ENCODE measurements around the gene ZMYND8.

The ZMYND8 gene

GRCh38 chr20:47287609-47288144 is 68.8 kb downstream of the ZMYND8 start:
- FAIRE-seq (no peak), DNase-seq (ENCODE audit: insufficient read length, low spot score) (no peak)
- no peak for TF ChIP-seq CTCF (IDR thresholded peaks at IDR 0.05; ENCODE audit: insufficient read depth, missing control alignments)

GRCh38 chr20:47286681-47287080 is 69.8 kb downstream of the ZMYND8 start:
- no peak for TF ChIP-seq CTCF (IDR thresholded peaks at IDR 0.05; ENCODE audit: insufficient read depth, missing control alignments)
- FAIRE-seq (no peak), DNase-seq (ENCODE audit: insufficient read length, low spot score) (no peak)

GRCh38 chr20:47285189-47285588 is 71.3 kb downstream of the ZMYND8 start:
- FAIRE-seq: no peak
- no peak for TF ChIP-seq CTCF (IDR thresholded peaks at IDR 0.05; ENCODE audit: insufficient read depth, missing control alignments)
- DNase-seq (ENCODE audit: insufficient read length, low spot score): no peak

- FAIRE-seq: no peak
- TF ChIP-seq CTCF (IDR thresholded peaks at IDR 0.05; ENCODE audit: insufficient read depth, missing control alignments): no peak
- no peak for DNase-seq (ENCODE audit: insufficient read length, low spot score)
Measured at GRCh38 chr20:47284373-47284772, 72.1 kb downstream of the ZMYND8 start.

- TF ChIP-seq CTCF (IDR thresholded peaks at IDR 0.05; ENCODE audit: insufficient read depth, missing control alignments): no peak
- no peak for FAIRE-seq
- no peak for DNase-seq (ENCODE audit: insufficient read length, low spot score)
Measured at GRCh38 chr20:47283411-47283810, 73.1 kb downstream of the ZMYND8 start.

GRCh38 chr20:47282864-47283263 is 73.6 kb downstream of the ZMYND8 start:
- DNase-seq (ENCODE audit: insufficient read length, low spot score): no peak
- no peak for TF ChIP-seq CTCF (IDR thresholded peaks at IDR 0.05; ENCODE audit: insufficient read depth, missing control alignments)
- no peak for FAIRE-seq

- DNase-seq (ENCODE audit: insufficient read length, low spot score) (no peak), FAIRE-seq (no peak)
Measured at GRCh38 chr20:47281376-47281775, 75.1 kb downstream of the ZMYND8 start.

More at GRCh38 chr20:47281376-47281775, 75.1 kb downstream of the ZMYND8 start:
- no peak for TF ChIP-seq CTCF (IDR thresholded peaks at IDR 0.05; ENCODE audit: insufficient read depth, missing control alignments)
